T-cell (primary cell): ENCODE results near the gene ADGRG6. TPM values are rescaled to one million over a fixed set of nuclear protein-coding genes. Genes with fewer than 3 reads are reported as not detected.

Source experiments
- ATAC-seq, 4 experiments: fragments of 200-7000 bp in 3 of 4; fragments of 150-1000 bp in 1 of 4; cut with Tn5 transposase; replicated peaks in 1 of 4; 1 replicate in 3 of 4; 2 replicates in 1 of 4; pipeline ENCODE4 v1.10.0; 2021; ENCODE audit warnings: moderate library complexity in 3 of 4, mild to moderate bottlenecking in 2 of 4, moderate number of reproducible peaks in 1 of 4
- CTCF ChIA-PET, 2 donors: fragments of 300-600 bp; sonication (Branson Sonifier 250); formaldehyde crosslinking; loops; one replicate each; lab custom pipeline; 2022; ENCODE audit warnings: antibody characterized with exemption in 2 of 2; lab: Charles Lee
- POLR2A ChIA-PET, 2 donors: fragments of 300-600 bp; sonication (Branson Sonifier 250); formaldehyde crosslinking; loops; one replicate each; lab custom pipeline; 2022; ENCODE audit warnings: antibody characterized with exemption in 2 of 2; lab: Charles Lee
- DNase-seq, 35 experiments: peaks; one replicate each; pipeline versions ENCODE4 v3.0.0 to v3.0.0-alpha.2; 2013 to 2023
- H3K27ac ChIP-seq: one replicate; pipeline ENCODE4 v1.5.1; 2013; ENCODE audit warnings: low read length
- H3K27me3 ChIP-seq, 2 experiments: replicated peaks in 1 of 2; 1 replicate in 1 of 2; 2 replicates in 1 of 2; pipeline versions ENCODE4 v1.6.1 to v1.7.0; 2013; ENCODE audit warnings: low read length in 1 of 2, mixed read lengths in 1 of 2; ENCODE audit not compliant: control insufficient read depth in 2 of 2, insufficient read depth in 2 of 2; ENCODE audit errors: extremely low read depth in 1 of 2
- H3K36me3 ChIP-seq, 2 donors: 1 replicate in 1 of 2; 2 replicates in 1 of 2; pipeline versions ENCODE4 v1.6.1 to v1.7.0; 2013; ENCODE audit warnings: low read length in 1 of 2; ENCODE audit not compliant: control insufficient read depth in 2 of 2, insufficient read depth in 1 of 2; ENCODE audit errors: extremely low read depth in 1 of 2
- H3K4me1 ChIP-seq, 2 experiments: 1 replicate in 1 of 2; 2 replicates in 1 of 2; pipeline versions ENCODE4 v1.6.1 to v1.7.0; 2013; ENCODE audit warnings: low read length in 2 of 2, mixed read lengths in 1 of 2; ENCODE audit not compliant: insufficient read depth in 2 of 2, control insufficient read depth in 1 of 2; ENCODE audit errors: extremely low read depth in 1 of 2
- H3K4me3 ChIP-seq, 2 donors: 1 replicate in 1 of 2; 2 replicates in 1 of 2; pipeline versions ENCODE4 v1.5.1 to v1.7.0; 2013; ENCODE audit warnings: mild to moderate bottlenecking in 2 of 2, low read length in 1 of 2, moderate library complexity in 1 of 2; ENCODE audit not compliant: control insufficient read depth in 1 of 2; ENCODE audit errors: extremely low read depth in 1 of 2
- H3K9me3 ChIP-seq: 2 replicates; pipeline ENCODE4 v1.7.0; 2013
- H3K27ac Mint-ChIP-seq, 2 donors: one replicate each; pipeline ENCODE4 v1.8.0; 2020 to 2021; ENCODE audit warnings: mild to moderate bottlenecking in 2 of 2, mixed read lengths in 2 of 2
- H3K27me3 Mint-ChIP-seq, 2 donors: one replicate each; pipeline ENCODE4 v1.8.0; 2021 to 2022; ENCODE audit warnings: mixed read lengths in 2 of 2
- H3K36me3 Mint-ChIP-seq: one replicate; pipeline ENCODE4 v1.8.0; 2021; ENCODE audit warnings: mixed read lengths
- H3K4me1 Mint-ChIP-seq, 3 donors: one replicate each; pipeline ENCODE4 v1.8.0; 2020 to 2022; ENCODE audit warnings: mixed read lengths in 3 of 3, mild to moderate bottlenecking in 1 of 3
- H3K4me3 Mint-ChIP-seq, 3 donors: one replicate each; pipeline ENCODE4 v1.8.0; 2020 to 2022; ENCODE audit warnings: mild to moderate bottlenecking in 3 of 3, mixed read lengths in 3 of 3, moderate library complexity in 3 of 3
- H3K9me3 Mint-ChIP-seq, 3 donors: one replicate each; pipeline ENCODE4 v1.8.0; 2020 to 2022; ENCODE audit warnings: mixed read lengths in 3 of 3
- WGBS: methylation state at CpG from one replicate; pipeline ENCODE4 v1.1.5; 2013; ENCODE audit warnings: missing lambda C conversion rate; ENCODE audit not compliant: insufficient coverage; 5-methylcytosine and 5-hydroxymethylcytosine counted together
- total RNA-seq, 35 experiments: library from RNA in 6 of 35; stranded (reverse) in 6 of 35; fragments of 120-200 nt in 1 of 35; gene quantifications; one replicate each; pipeline versions ENCODE4 v1.2.1 to v1.2.4 and lab custom pipeline; 2013 to 2026

ADGRG6 gene
- total RNA-seq, 5 donors from 2014 or later (not counting 1 experiment from before 2014, with no cell fraction given), result 0.51 to 0.89 (median 0.61) TPM

GRCh38 chr6:142307963-142308748 is 6.3 kb downstream of the ADGRG6 start:
- Histone ChIP-seq H3K27ac (no peak overlapping the region), H3K36me3 (no peaks in the 10 kb centered on the region), H3K4me3 (no peak overlapping the region), H3K27me3 (no peaks in the 10 kb centered on the region), H3K9me3 (no peaks in the 10 kb centered on the region), H3K4me1 (no peaks in the 10 kb centered on the region)
- no peaks in the 10 kb centered on the region for H3K36me3 Mint-ChIP-seq
- ATAC-seq, result no peak
- H3K27me3 Mint-ChIP-seq, result peaks cover 6 to 13% of the 10 kb centered on the region in 2 donors
- no peak overlapping the region for H3K27ac Mint-ChIP-seq
- POLR2A ChIA-PET, result no interaction called here
- CTCF ChIA-PET, result interaction anchor here in 1 of 2 donors (0.6 kb wide), 1 partner anchor 1119 kb away, joined by 3 read pairs; no protein-coding TSS in a partner anchor
- WGBS, result no CpG with 5 or more reads among the region's 2 CpGs
- DNase-seq, result no peak
- H3K4me3 Mint-ChIP-seq, result no peak overlapping the region
- H3K4me1 Mint-ChIP-seq, result peaks cover 0 to 1% (median 0%) of the 10 kb centered on the region in 3 donors
- H3K9me3 Mint-ChIP-seq, result no peaks in the 10 kb centered on the region

- ChIA-PET CTCF (no interaction called here), POLR2A (interaction anchor here in 1 of 2 donors (0.7 kb wide), 1 partner anchor 21 kb away, joined by 3 read pairs; no protein-coding TSS in a partner anchor)
- ATAC-seq (no peak), DNase-seq (no peak)
- no peaks in the 10 kb centered on the region for H3K36me3 ChIP-seq
- no peak overlapping the region for H3K4me3 ChIP-seq
- H3K27me3 ChIP-seq, result no peaks in the 10 kb centered on the region
- Mint-ChIP-seq H3K4me1 (no peaks in the 10 kb centered on the region), H3K4me3 (no peak overlapping the region), H3K27ac (no peak overlapping the region), H3K36me3 (no peaks in the 10 kb centered on the region), H3K27me3 (peaks cover 3 to 11% of the 10 kb centered on the region in 2 donors), H3K9me3 (no peaks in the 10 kb centered on the region)
- H3K27ac ChIP-seq, result no peak overlapping the region
- WGBS, result no CpG with 5 or more reads among the region's 2 CpGs
- no peaks in the 10 kb centered on the region for H3K4me1 ChIP-seq
- H3K9me3 ChIP-seq, result no peaks in the 10 kb centered on the region
Observed at GRCh38 chr6:142309426-142309825, 7.6 kb downstream of the ADGRG6 start.

- ChIA-PET CTCF (no interaction called here), POLR2A (no interaction called here)
- H3K4me3 Mint-ChIP-seq, result no peak overlapping the region
- 86% methylated on average over 1 of the region's 2 CpGs for WGBS
- H3K27me3 ChIP-seq, result no peaks in the 10 kb centered on the region
- H3K9me3 Mint-ChIP-seq, result no peaks in the 10 kb centered on the region
- H3K27me3 Mint-ChIP-seq, result peaks cover 4 to 5% of the 10 kb centered on the region in 2 donors
- H3K36me3 Mint-ChIP-seq, result no peaks in the 10 kb centered on the region
- H3K36me3 ChIP-seq, result no peaks in the 10 kb centered on the region
- DNase-seq, result no peak
- H3K4me1 Mint-ChIP-seq, result no peaks in the 10 kb centered on the region
- H3K27ac Mint-ChIP-seq, result no peak overlapping the region
- ATAC-seq, result no peak
- H3K4me3 ChIP-seq, result no peak overlapping the region
- no peak overlapping the region for H3K27ac ChIP-seq
- no peaks in the 10 kb centered on the region for H3K9me3 ChIP-seq
- H3K4me1 ChIP-seq, result no peaks in the 10 kb centered on the region
Observed at GRCh38 chr6:142313284-142313683, 11.5 kb downstream of the ADGRG6 start.

- no peaks in the 10 kb centered on the region for H3K27me3 ChIP-seq
- H3K36me3 ChIP-seq, result no peaks in the 10 kb centered on the region
- DNase-seq (no peak), ATAC-seq (no peak)
- CTCF ChIA-PET, result no interaction called here
- Mint-ChIP-seq H3K27me3 (peaks cover 5 to 7% of the 10 kb centered on the region in 2 donors), H3K27ac (no peak overlapping the region), H3K9me3 (no peaks in the 10 kb centered on the region), H3K4me3 (no peak overlapping the region), H3K36me3 (no peaks in the 10 kb centered on the region), H3K4me1 (no peaks in the 10 kb centered on the region)
- no CpG with 5 or more reads among the region's 1 CpG for WGBS
- no peaks in the 10 kb centered on the region for H3K9me3 ChIP-seq
- no peak overlapping the region for H3K4me3 ChIP-seq
- POLR2A ChIA-PET, result no interaction called here
- no peak overlapping the region for H3K27ac ChIP-seq
- no peaks in the 10 kb centered on the region for H3K4me1 ChIP-seq
Observed at GRCh38 chr6:142316791-142317368, 15.1 kb downstream of the ADGRG6 start.

GRCh38 chr6:142318714-142319113 is 16.9 kb downstream of the ADGRG6 start:
- Histone ChIP-seq H3K9me3 (no peaks in the 10 kb centered on the region), H3K27me3 (no peaks in the 10 kb centered on the region), H3K4me3 (no peak overlapping the region), H3K36me3 (no peaks in the 10 kb centered on the region), H3K27ac (no peak overlapping the region), H3K4me1 (no peaks in the 10 kb centered on the region)
- no peaks in the 10 kb centered on the region for H3K4me1 Mint-ChIP-seq
- ATAC-seq (no peak), DNase-seq (no peak)
- H3K27ac Mint-ChIP-seq, result no peak overlapping the region
- H3K36me3 Mint-ChIP-seq, result no peaks in the 10 kb centered on the region
- no peaks in the 10 kb centered on the region for H3K9me3 Mint-ChIP-seq
- WGBS, result 81% methylated on average over 1 of the region's 1 CpG
- POLR2A ChIA-PET, result no interaction called here
- H3K27me3 Mint-ChIP-seq, result peaks cover 4 to 7% of the 10 kb centered on the region in 2 donors
- no peak overlapping the region for H3K4me3 Mint-ChIP-seq
- CTCF ChIA-PET, result no interaction called here

GRCh38 chr6:142320366-142320765 is 18.6 kb downstream of the ADGRG6 start:
- Mint-ChIP-seq H3K9me3 (no peaks in the 10 kb centered on the region), H3K27ac (no peak overlapping the region), H3K4me1 (no peaks in the 10 kb centered on the region), H3K27me3 (peaks cover 4 to 7% of the 10 kb centered on the region in 2 donors), H3K36me3 (no peaks in the 10 kb centered on the region), H3K4me3 (no peak overlapping the region)
- ATAC-seq (no peak), DNase-seq (no peak)
- H3K4me3 ChIP-seq, result no peak overlapping the region
- no peaks in the 10 kb centered on the region for H3K9me3 ChIP-seq
- no peaks in the 10 kb centered on the region for H3K36me3 ChIP-seq
- ChIA-PET CTCF (no interaction called here), POLR2A (interaction anchor here in 1 of 2 donors (0.6 kb wide), 1 partner anchor 19 kb away, joined by 3 read pairs; no protein-coding TSS in a partner anchor)
- 100% methylated on average over 1 of the region's 3 CpGs for WGBS
- no peaks in the 10 kb centered on the region for H3K27me3 ChIP-seq
- H3K4me1 ChIP-seq, result no peaks in the 10 kb centered on the region
- no peak overlapping the region for H3K27ac ChIP-seq
